Stimulated activated CD4-positive, alpha-beta T cell treated with anti-CD3 and anti-CD28 coated beads, Interleukin-1b, Interleukin-23, amount 100 ng/mL, for 1 hour (primary cell): ENCODE results near the gene TBL3.

Source experiments
- DNase-seq, 2 donors: peaks; one replicate each; pipeline ENCODE4 v3.0.0-alpha.2; 2020; ENCODE audit warnings: low read depth in 2 of 2

TBL3 gene

DNA sequence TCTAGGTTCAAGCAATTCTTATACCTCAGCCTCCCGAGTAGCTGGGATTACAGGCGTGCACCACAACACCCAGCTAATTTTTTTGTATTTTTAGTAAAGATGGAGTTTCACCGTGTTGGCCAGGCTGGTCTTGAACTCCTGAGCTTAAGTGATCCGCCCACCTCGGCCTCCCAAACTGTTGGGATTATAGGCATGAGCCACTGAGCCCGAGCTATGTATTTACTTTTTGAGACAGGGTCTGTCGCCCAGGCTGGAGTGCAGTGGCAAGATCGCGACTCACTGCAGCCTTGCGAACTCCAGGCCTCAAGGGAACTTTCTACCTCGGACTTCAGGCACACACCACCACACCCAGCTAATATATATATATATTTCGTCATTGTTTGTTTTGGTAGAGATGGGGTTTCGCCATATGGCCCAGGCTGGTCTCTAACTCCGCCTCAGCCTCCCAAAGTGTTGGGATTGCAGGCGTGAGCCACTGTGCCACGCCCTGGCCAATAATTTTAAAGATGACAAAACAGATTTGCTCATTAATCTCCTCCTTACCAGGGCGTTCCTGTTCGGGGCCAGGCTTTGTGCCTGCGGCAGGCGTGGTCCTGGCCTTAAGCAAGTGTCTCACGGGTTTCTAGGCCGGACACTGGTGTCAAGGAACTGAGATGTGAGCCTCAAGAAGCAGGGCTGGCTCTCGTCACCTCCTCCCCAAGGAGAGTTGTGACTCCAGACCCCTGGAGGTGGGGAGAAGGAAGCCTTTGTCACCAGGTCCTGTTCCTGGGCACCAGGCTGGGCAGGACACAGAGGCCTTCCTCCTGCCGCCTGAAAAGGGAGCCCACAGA lies 43.5 kb downstream of the TBL3 start:
- no peak for DNase-seq

DNA sequence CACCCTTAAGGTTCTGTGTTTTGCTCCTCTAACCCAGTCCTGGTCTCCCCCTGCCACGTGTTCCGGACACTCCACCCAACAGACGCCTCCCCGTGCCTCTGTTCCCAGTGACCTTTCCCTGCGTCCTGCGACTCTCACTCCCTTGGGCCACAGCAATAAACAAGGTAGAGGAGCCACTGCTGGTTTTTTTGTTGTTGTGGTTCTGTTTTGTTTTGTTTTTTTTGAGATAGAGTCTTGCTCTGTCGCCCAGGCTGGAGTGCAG lies 44.0 kb downstream of the TBL3 start:
- DNase-seq = no peak

DNA sequence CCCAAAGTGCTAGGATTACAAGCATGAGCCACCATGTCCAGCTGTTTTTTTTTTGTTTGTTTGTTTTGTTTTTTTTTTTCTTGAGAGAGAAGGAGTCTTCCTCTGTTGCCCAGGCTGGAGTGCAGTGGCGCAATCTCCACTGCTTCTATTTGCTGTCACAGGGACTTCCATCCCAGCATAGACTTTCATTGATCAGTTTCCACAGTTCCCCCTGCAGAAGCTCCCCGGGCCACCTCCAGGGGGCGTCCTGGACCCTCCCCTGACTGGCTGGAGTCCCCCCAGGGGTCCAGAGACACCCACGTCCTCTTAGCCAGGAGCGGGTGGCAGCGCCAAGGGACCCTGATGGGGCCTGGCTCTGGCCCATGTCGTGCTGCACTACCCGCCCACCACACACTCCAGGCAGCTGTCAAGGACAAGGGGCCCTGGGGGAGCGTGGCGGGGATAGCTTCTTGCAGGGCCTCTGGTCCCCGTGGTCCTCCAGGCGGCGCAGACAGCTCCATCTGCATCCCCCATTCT lies 44.6 kb downstream of the TBL3 start:
- no peak for DNase-seq

DNA sequence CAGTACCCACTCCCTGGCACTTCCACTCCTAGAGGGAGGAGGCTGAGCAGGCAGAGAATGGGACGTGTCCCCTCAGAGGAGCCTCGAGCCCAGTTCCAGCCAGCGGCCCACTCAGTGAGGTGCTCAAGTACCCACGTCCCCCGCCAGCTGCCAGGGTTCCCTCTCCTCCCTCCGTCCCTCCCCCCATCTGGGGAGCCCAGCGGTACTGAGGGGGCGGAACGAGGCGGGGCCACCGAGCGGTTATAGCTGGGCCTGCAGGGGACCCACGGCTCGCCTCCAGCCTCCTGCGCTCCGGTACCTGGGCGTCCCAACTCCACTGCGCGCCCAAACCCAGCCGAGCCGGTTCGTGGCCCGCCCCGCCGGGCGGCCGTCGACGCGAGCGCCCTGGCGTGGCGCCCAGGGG lies 47.7 kb downstream of the TBL3 start, which contains the start of gene NPW:
Gene NPW, plus strand, starts transcription at position 268 of the 403 bp plus-strand sequence.
- no peak for DNase-seq

DNA sequence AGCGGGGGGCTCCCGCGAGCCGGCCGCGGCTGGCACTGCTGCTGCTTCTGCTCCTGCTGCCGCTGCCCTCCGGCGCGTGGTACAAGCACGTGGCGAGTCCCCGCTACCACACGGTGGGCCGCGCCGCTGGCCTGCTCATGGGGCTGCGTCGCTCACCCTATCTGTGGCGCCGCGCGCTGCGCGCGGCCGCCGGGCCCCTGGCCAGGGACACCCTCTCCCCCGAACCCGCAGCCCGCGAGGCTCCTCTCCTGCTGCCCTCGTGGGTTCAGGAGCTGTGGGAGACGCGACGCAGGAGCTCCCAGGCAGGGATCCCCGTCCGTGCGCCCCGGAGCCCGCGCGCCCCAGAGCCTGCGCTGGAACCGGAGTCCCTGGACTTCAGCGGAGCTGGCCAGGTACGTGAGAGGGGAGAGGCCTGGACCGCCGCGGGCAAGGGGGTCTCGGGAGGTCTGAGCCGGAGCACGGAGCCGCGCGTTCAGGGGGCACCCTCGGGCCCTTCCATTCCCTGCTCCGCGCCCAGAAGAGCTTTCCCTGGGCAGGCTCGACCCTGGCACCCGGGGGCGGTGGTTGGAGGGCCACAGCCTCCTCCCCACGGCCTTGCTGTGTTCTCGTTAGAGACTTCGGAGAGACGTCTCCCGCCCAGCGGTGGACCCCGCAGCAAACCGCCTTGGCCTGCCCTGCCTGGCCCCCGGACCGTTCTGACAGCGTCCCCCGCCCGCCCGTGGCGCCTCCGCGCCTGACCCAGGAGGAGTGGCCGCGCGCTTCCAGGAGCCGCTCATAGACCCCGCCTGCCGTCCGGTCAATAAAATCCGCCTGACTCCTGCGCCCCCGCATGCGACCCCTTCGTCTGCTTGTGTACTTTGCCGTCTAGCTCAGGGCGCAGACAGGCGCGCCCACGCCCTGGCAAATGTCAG lies 48.3 kb downstream of the TBL3 start:
- no peak for DNase-seq

DNA sequence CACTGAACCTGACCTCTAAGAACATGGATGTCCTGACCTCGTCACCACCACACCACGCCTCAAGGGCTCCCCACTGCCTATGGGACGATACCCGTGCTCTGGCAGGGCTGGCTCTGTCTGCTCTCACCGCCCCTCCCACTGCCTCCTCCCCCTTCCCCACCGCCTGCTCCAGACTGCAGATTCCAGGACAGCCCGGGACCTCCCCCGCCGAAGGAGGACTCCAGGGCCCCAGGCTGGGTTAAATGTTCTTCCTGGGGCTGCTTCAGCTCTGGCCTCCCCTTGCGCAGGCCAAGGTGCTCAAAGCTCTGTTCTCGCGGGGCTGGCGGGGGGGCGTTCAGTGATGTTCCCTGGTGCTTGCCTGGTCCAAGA lies 50.9 kb downstream of the TBL3 start:
- DNase-seq = no peak

DNA sequence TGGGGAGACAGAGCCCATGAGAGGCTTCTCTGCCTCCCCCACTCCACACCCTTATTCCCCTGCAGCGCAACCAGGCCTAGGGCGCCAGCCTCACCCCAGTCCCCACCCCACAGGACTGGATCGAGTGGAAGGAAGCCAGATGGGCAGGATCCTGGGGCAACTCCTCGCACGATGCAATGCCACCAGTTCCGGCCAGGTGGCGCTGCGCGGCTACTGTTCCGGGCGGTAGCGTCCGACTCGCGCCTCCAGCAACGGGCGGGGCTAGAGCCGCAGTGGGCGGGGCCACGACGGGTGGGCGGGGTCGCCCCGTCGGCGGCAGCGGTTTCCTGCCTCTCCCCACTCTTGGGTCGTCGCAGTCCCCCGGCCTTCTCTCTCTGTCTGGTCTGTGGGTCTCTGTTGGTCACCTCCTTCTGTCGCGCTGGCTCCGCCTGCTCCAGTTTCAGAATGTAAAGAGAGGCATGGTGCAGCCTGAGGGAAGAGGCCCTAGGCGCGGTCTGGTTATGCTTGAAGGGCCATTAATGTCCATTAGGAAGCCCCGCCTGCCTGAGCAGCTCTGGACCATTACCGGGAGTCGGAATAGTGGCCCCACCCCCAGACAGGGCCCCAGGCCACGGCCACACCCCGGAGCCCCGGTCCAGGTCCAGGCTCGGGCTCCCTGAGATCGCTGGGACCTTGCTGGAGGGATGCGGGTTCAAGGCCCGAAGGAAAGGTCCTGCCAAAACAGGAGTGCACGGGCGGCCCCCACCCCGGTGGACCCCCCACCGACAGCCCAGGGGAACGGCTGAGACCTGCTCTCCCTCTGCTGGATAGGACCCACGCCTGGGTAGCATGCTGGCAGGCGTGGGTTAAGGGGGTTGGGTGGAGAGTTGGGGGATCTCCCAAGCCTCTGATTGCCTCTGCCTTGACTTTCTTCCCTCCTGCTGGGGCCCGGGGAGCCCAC lies 51.5 kb downstream of the TBL3 start:
- peak; percentile 95 to 98 for DNase-seq

DNA sequence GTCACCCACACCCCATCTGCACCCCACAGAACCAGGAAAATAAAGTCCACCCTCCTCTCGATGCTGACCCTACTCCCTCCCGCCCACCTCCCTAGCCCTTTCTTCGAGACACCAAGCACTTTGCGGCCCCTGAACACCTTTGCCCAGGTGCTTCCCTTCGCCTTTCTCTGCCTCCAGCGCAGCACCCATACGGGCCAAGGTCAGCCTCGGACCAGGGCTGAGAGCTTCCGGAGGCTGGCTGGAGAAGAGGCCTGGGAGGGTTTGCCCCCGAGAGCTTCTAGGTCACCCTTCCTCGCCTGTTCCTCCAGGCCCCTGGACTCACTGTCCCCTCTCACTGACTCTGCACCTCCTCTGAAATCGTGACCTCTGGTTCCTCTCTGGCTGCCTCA lies 52.2 kb downstream of the TBL3 start:
- no peak for DNase-seq

DNA sequence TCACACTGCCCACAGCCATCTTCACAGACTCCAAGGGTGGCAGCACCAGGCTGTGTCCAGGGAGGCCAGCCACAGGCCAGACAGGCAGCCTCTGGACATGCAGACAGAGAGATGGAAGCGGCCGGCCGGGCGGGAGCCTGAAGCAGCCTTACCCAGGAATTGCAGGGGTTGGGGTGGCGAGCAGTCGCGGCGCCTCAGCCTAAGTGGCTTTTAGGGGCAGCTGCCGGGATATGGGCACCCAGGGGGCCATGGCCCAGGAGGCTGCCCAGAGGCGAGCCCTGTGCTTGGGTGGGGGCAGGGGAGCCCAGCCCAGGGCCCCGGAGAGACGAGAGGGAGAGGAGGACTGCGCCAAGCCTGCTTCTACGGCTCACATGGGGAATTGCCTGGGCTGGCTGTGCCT lies 53.4 kb downstream of the TBL3 start:
- DNase-seq = no peak

DNA sequence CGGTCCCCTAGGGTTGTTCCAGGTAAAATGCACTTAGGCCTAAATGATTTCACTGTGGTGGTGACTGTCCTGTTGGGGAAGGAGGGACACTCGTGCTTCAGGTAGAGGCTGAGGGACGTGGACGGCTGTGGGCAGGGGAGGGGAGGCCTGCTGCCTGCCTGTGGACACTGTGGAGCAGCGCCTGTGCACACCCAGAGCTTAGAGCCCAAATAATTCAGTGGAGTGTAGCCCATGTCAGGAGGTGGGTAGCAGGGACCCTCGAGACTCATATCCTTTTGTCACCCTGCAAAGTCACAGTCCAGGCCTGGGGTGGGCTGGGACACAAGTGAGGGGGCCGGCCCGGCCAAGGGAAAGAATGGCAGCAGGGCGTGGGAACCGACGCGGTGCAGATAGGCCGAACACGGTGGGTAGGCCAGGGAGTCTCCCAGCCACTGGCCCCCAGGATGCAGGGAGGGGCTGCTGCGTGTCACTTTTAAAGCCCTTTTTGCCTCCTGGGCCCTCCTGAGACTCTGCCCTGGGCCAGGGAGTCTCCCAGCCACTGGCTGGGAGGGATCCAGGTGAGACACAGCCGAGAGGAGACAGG lies 54.1 kb downstream of the TBL3 start:
- no peak for DNase-seq

DNA sequence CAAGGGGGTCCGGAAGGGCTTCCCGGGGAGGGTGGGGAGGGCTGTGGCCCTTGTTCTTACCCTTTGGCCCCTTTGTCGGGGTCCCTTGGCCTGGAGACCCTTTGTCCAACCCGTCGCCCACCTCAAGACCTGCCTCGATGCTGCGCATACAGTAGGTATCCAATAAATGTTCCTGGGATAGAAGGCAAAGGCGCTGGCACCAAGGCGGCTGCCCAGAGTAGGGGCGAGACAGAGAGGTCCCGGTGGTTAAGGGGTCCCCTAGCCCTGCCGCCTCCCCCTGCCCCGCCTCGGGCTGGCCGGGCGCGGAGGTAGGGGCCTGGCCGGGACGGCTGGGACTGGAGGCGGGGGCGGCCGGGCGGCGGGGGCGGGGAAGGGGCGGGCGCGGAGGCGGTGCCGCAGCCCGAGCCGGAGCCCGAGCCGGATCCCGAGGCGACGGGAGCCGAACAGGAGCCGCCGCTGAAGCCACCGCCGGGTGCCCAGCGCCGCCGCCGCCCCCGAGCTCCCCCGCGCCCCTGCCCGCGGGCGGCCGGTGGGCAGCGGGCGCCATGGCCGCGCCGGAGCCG lies 54.7 kb downstream of the TBL3 start, which contains the start of gene NHERF2:
Gene NHERF2, plus strand, starts transcription at position 442 of the 563 bp plus-strand sequence. Its CDS starts 104 bp downstream, at position 546.
- no peak for DNase-seq

DNA sequence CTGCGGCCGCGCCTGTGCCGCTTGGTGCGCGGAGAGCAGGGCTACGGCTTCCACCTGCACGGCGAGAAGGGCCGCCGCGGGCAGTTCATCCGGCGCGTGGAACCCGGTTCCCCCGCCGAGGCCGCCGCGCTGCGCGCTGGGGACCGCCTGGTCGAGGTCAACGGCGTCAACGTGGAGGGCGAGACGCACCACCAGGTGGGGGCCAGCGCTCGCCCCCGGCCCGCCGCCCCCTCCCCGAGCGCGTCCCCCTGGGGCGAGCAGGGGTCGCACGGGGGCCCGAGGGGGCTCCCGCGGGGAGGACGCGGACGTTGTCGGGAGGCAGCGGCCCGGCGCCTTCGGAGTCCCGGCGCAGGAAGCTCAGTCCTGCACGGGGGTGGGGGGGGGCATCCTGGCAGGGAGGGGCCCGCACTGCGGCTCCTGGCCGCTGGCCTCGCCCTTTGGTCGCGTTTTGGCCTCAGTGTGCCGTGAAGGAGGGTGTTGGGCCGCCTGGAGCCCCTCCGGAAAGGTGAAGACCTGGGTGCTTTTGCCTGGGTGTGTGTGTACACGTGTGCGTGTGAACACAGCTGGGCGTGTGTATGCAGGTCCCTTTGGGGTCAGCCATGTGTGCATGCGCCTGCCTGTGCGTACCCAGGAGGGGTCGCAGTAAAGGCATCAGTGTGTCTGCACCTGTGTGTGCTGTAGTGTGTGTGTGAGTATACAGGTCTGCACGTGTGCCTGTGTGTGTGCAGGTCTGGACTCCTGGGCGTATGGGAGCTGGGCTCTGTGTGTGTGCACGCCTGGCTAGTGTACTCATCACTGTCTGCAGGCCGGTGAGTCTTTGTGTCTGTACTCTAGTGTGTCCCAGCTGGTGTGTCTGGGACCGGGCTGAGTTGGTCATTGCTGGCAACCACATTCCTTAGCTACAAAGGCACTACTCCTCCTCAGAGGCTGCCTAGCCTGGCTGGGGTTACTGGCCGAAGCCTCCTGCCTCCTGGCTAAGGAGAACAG lies 55.5 kb downstream of the TBL3 start:
- no peak for DNase-seq

DNA sequence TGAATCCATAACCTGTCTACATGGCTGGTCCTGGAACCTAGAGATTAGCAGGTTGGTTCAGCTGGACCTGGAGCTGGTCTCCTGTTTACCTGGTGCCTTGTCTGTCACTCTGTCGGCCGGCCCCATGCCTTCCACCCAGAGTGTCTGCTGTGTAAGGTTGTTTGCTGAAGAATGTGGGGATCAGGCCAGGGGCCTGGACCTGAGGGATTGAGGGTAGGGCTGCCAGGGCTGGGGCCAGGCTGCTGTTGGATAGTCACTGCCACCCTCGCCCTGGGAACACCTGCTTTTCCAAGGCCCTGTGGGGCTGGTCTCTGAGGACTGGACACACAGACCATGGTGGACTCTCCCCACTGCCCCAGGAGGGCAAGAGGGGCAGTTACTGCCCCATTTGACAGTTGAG lies 56.3 kb downstream of the TBL3 start:
- no peak for DNase-seq

DNA sequence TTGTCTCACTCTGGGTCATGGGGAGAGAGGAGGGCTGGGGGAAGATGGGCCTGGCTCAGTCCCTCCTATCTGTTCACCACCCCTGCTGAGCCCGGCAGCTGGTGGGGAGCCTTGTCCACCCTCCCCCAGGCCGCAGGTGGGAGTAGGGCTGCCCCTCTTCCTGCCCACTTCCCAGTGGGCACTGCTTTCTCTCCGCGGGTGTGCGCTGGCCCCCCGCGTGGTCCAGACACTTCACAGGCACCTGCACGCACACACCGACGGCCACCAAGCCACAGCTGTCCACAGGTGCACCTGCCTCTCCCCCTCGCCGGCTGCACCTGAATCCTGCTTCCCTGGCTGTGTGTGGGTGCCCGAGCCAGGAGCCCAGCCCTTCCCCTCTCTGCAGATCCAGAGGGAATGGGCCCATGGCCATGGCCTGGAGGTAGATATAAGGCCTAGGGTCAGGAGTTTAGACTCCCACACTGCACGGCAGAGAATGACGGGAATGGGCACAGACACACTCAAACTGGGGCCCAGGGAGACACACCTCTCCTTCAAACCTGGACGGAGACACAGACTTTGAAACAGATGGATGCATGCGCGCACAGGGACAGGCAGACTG lies 56.9 kb downstream of the TBL3 start:
- no peak for DNase-seq

DNA sequence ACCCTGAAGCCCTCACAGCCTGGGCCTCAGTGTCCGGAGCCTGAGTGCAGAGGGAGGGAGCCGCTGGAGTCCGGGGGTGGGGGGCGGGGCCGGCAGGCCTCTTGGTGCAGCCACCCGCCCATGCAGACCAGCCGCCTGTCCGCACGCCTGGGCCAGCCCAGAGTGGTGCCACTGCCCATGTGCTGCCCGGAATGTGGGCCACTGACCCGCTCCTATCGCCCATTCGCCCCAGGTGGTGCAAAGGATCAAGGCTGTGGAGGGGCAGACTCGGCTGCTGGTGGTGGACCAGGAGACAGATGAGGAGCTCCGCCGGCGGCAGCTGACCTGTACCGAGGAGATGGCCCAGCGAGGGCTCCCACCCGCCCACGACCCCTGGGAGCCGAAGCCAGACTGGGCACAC lies 57.5 kb downstream of the TBL3 start:
- DNase-seq = no peak

DNA sequence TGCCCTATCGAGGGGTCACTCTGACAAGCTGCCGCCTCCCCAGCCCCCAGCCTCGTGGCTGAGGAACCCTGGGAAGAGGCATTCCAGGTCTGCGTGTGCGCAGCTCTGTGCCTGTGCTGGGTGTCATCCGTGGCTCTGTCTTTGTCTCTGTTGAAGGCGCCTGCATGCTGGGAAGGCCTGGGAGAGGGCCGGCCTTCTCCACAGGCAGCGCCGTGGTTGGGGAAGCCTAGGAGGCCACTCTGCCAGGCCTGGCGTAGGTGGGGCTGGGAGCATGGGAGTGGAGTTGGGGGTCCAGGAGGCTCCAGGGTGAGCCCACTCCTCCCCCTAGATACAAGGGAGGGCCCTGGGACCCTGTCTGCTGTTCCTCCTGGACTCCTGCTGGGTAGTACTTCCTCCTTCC lies 58.2 kb downstream of the TBL3 start:
- DNase-seq = no peak

DNA sequence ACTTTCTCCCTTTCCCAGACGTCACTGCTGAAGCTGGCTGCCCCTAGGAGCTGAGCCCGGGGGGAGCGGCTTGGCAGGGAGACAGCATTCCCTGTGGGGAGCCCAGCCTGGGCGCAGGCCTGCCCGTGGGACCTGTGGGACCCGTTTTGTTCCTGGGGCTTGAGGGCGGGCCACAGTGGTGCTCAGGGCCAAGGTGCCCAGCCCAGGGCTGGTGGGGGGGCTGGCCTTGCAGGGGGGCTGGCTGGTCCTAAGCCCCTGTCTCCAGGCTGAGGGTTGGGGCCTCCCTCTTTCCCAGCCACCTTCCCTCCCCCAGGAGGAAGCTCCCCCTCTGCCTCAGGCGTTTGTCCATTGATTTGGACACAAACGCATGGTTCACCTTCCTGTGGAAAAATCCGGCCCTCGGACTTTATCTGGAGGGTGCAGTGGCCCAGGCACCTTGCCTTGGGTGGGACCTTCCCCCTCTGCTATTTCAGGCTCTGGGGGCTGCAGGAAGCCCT lies 59.3 kb downstream of the TBL3 start:
- no peak for DNase-seq
